Neural cell (in vitro differentiated cells): ENCODE data around the gene BNC1. TPM values are rescaled to one million over a fixed set of nuclear protein-coding genes. Genes with fewer than 3 reads are reported as not detected.

Experiments used
- H2AFZ ChIP-seq: fragments of 200-600, 300-800 bp; sonication (generic), shearing (Covaris generic); 2 replicates; pipeline ENCODE4 v1.6.0; 2014; ENCODE audit warnings: low read depth, mild to moderate bottlenecking, antibody characterized with exemption, low read length, moderate library complexity
- H3F3A ChIP-seq: fragments of 200-600 bp; shearing (Covaris generic); 2 replicates; pipeline ENCODE4 v1.6.1; 2016; ENCODE audit warnings: mild to moderate bottlenecking, moderate library complexity, mixed read lengths, antibody characterized with exemption, low read length; ENCODE audit not compliant: insufficient read depth, poor library complexity, severe bottlenecking
- H3K27ac ChIP-seq: fragments of 200-600, 300-800 bp; sonication (generic), shearing (Covaris generic); 2 replicates; pipeline ENCODE4 v1.5.1; 2014; ENCODE audit warnings: mild to moderate bottlenecking, low read length, moderate library complexity
- H3K27me3 ChIP-seq: fragments of 300-800, 200-600 bp; sonication (generic), shearing (Covaris generic); 2 replicates; pipeline ENCODE4 v1.6.0; 2014; ENCODE audit warnings: mild to moderate bottlenecking, low read depth, low read length, moderate library complexity; ENCODE audit not compliant: insufficient read depth
- H3K36me3 ChIP-seq: fragments of 300-800, 200-600 bp; sonication (generic), shearing (Covaris generic); 2 replicates; pipeline ENCODE4 v1.5.1; 2014; ENCODE audit warnings: mild to moderate bottlenecking, antibody characterized with exemption, low read length, moderate library complexity; ENCODE audit not compliant: insufficient read depth
- H3K4me2 ChIP-seq: fragments of 300-800, 200-600 bp; sonication (generic), shearing (Covaris generic); 2 replicates; pipeline ENCODE4 v1.6.0; 2014; ENCODE audit warnings: mild to moderate bottlenecking, low read length
- H3K4me3 ChIP-seq: fragments of 300-800, 200-600 bp; sonication (generic), shearing (Covaris generic); 2 replicates; pipeline ENCODE4 v1.5.1; 2014; ENCODE audit warnings: mild to moderate bottlenecking, low read length, moderate library complexity
- H3K79me2 ChIP-seq: fragments of 200-600 bp; shearing (Covaris generic); replicated peaks from 2 replicates; pipeline ENCODE4 v1.6.0; 2014; ENCODE audit warnings: mild to moderate bottlenecking, low read length, moderate library complexity; ENCODE audit not compliant: insufficient read depth
- H3K9ac ChIP-seq: fragments of 300-800, 200-600 bp; sonication (generic), shearing (Covaris generic); 2 replicates; pipeline ENCODE4 v1.6.1; 2016; ENCODE audit warnings: mild to moderate bottlenecking, low read length, mixed read lengths
- H3K9me2 ChIP-seq: fragments of 200-600 bp; shearing (Covaris generic); 2 replicates; pipeline ENCODE4 v1.6.1; 2016; ENCODE audit warnings: mild to moderate bottlenecking, low read length, mixed read lengths; ENCODE audit not compliant: insufficient read depth
- H3K9me3 ChIP-seq: fragments of 200-600, 300-800 bp; sonication (generic), shearing (Covaris generic); 2 replicates; pipeline ENCODE4 v1.6.1; 2016; ENCODE audit warnings: mild to moderate bottlenecking, mixed run types, low read length, moderate library complexity, mixed read lengths
- H4K20me1 ChIP-seq: fragments of 200-600 bp; shearing (Covaris generic); 2 replicates; pipeline ENCODE4 v1.6.1; 2016; ENCODE audit warnings: mild to moderate bottlenecking, mixed run types; ENCODE audit not compliant: insufficient read depth
- CTCF ChIP-seq: fragments of 450-650 bp; IDR thresholded peaks from 2 replicates; pipeline ENCODE4 v1.5.1; 2014; ENCODE audit warnings: antibody characterized with exemption, mild to moderate bottlenecking, moderate library complexity; ENCODE audit not compliant: poor library complexity, severe bottlenecking
- EP300 ChIP-seq: fragments of 450-650 bp; conservative IDR thresholded peaks from 2 replicates; pipeline ENCODE4 v1.6.1; 2014; ENCODE audit warnings: antibody characterized with exemption, mild to moderate bottlenecking, moderate library complexity; ENCODE audit not compliant: poor library complexity, severe bottlenecking
- MXI1 ChIP-seq: fragments of 450-650 bp; conservative IDR thresholded peaks from 2 replicates; pipeline ENCODE4 v1.6.1; 2014; ENCODE audit warnings: antibody characterized with exemption, mild to moderate bottlenecking; ENCODE audit not compliant: poor library complexity, severe bottlenecking
- POLR2AphosphoS5 ChIP-seq: IDR thresholded peaks from 2 replicates; pipeline ENCODE4 v1.6.1; 2012
- RAD21 ChIP-seq: fragments of 450-650 bp; conservative IDR thresholded peaks from 2 replicates; pipeline ENCODE4 v1.6.1; 2014; ENCODE audit warnings: antibody characterized with exemption, mild to moderate bottlenecking, moderate library complexity
- REST ChIP-seq: IDR thresholded peaks from 2 replicates; pipeline ENCODE4 v1.6.1; 2012; ENCODE audit warnings: borderline replicate concordance
- SMC3 ChIP-seq: fragments of 450-650 bp; conservative IDR thresholded peaks from 2 replicates; pipeline ENCODE4 v1.6.1; 2014; ENCODE audit warnings: antibody characterized with exemption, mild to moderate bottlenecking, moderate library complexity; ENCODE audit not compliant: poor library complexity
- TAF1 ChIP-seq: IDR thresholded peaks from 2 replicates; pipeline ENCODE4 v1.6.1; 2012; ENCODE audit warnings: low read depth
- polyA plus RNA-seq: library from polyadenylated mRNA; depleted of rRNA; stranded (reverse); fragments of >200 nt; gene quantifications from 2 replicates; pipeline ENCODE4 v1.2.3, GENCODE V29; 2014

BNC1 gene
- polyA plus RNA-seq, 1 donor from 2014 or later = not detected

GRCh38 chr15:83248151-83249029, 36.1 kb downstream of the BNC1 start:
- Histone ChIP-seq H3K4me3 (no peak overlapping the region), H3K27ac (no peak overlapping the region), H2AFZ (no peak overlapping the region)

GRCh38 chr15:83243634-83244033, 40.8 kb downstream of the BNC1 start:
- Histone ChIP-seq H3K9ac (no peak overlapping the region), H3K4me2 (no peak overlapping the region), H3K27me3 (no peaks in the 10 kb centered on the region), H3K9me3 (no peaks in the 10 kb centered on the region), H4K20me1 (no peaks in the 10 kb centered on the region), H2AFZ (no peak overlapping the region), H3K79me2 (no peaks in the 10 kb centered on the region), H3K27ac (no peak overlapping the region), H3K9me2 (no peaks in the 10 kb centered on the region), H3F3A (no peaks in the 10 kb centered on the region), H3K4me3 (no peak overlapping the region), H3K36me3 (no peaks in the 10 kb centered on the region)
- no peak for TF ChIP-seq TAF1
- TF ChIP-seq REST = no peak
- TF ChIP-seq RAD21 = no peak
- TF ChIP-seq CTCF = no peak
- no peak for TF ChIP-seq POLR2AphosphoS5
- TF ChIP-seq MXI1 = no peak

More at GRCh38 chr15:83248151-83249029, 36.1 kb downstream of the BNC1 start:
- Histone ChIP-seq H3K9me3 (no peaks in the 10 kb centered on the region), H4K20me1 (no peaks in the 10 kb centered on the region), H3F3A (no peaks in the 10 kb centered on the region), H3K36me3 (no peaks in the 10 kb centered on the region), H3K9ac (no peak overlapping the region), H3K9me2 (no peaks in the 10 kb centered on the region), H3K27me3 (no peaks in the 10 kb centered on the region), H3K79me2 (no peaks in the 10 kb centered on the region), H3K4me2 (no peak overlapping the region)
- TF ChIP-seq MXI1 (no peak), EP300 (no peak), CTCF (peak; percentile 92), SMC3 (peak; percentile 92), REST (no peak), RAD21 (peak; percentile 92), POLR2AphosphoS5 (no peak)
